ENCODE results near the gene KLHL6.

DNA sequence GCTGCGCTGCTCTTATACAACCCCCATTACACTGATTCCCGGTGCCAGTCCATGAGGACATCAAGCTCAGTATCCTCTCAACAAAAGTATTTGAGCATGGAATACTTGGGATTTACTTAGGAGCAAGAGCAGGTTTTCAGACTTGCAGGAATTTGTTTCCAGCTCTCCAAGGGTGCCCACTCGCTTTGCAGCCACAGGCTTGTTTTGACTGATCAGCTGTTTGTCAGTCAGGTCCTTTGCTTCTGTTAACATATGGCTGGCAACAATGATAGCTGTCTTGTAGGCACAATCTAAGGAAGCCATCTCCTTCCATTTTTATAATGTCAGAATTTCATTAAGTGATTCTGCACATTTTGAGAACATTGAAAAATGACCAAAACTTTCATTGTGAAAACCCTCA is 88.9 kb downstream of the KLHL6 start:
- TF ChIP-seq, protein P1, sequence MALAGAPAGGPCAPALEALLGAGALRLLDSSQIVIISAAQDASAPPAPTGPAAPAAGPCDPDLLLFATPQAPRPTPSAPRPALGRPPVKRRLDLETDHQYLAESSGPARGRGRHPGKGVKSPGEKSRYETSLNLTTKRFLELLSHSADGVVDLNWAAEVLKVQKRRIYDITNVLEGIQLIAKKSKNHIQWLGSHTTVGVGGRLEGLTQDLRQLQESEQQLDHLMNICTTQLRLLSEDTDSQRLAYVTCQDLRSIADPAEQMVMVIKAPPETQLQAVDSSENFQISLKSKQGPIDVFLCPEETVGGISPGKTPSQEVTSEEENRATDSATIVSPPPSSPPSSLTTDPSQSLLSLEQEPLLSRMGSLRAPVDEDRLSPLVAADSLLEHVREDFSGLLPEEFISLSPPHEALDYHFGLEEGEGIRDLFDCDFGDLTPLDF (CRISPR knock-in tag; IDR thresholded peaks at IDR 0.05) = no peak
- TF ChIP-seq, protein P2, sequence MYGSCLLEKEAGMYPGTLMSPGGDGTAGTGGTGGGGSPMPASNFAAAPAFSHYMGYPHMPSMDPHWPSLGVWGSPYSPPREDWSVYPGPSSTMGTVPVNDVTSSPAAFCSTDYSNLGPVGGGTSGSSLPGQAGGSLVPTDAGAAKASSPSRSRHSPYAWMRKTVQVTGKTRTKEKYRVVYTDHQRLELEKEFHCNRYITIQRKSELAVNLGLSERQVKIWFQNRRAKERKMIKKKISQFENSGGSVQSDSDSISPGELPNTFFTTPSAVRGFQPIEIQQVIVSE (CRISPR knock-in tag; IDR thresholded peaks at IDR 0.05; ENCODE audit: borderline replicate concordance) = no peak
- TF ChIP-seq, protein P3, sequence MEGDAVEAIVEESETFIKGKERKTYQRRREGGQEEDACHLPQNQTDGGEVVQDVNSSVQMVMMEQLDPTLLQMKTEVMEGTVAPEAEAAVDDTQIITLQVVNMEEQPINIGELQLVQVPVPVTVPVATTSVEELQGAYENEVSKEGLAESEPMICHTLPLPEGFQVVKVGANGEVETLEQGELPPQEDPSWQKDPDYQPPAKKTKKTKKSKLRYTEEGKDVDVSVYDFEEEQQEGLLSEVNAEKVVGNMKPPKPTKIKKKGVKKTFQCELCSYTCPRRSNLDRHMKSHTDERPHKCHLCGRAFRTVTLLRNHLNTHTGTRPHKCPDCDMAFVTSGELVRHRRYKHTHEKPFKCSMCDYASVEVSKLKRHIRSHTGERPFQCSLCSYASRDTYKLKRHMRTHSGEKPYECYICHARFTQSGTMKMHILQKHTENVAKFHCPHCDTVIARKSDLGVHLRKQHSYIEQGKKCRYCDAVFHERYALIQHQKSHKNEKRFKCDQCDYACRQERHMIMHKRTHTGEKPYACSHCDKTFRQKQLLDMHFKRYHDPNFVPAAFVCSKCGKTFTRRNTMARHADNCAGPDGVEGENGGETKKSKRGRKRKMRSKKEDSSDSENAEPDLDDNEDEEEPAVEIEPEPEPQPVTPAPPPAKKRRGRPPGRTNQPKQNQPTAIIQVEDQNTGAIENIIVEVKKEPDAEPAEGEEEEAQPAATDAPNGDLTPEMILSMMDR (IDR thresholded peaks at IDR 0.05) = no peak
- no peak for TF ChIP-seq GABPB1 (CRISPR knock-in tag; IDR thresholded peaks at IDR 0.05)
- TF ChIP-seq, protein P4, sequence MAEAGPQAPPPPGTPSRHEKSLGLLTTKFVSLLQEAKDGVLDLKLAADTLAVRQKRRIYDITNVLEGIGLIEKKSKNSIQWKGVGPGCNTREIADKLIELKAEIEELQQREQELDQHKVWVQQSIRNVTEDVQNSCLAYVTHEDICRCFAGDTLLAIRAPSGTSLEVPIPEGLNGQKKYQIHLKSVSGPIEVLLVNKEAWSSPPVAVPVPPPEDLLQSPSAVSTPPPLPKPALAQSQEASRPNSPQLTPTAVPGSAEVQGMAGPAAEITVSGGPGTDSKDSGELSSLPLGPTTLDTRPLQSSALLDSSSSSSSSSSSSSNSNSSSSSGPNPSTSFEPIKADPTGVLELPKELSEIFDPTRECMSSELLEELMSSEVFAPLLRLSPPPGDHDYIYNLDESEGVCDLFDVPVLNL (CRISPR knock-in tag; IDR thresholded peaks at IDR 0.05; ENCODE audit: borderline replicate concordance, low read depth) = no peak
